GM18498 (cell line): ENCODE measurements around the gene F8.

ENCODE experiments used
- ATAC-seq: cut with Tn5 transposase; IDR thresholded peaks from one replicate; pipeline ENCODE4 v1.9.1; 2021; ENCODE audit warnings: mild to moderate bottlenecking, moderate library complexity; ENCODE audit not compliant: unreplicated experiment

F8 gene

GRCh38 chrX:155022585-155022984 lies at the start of gene F8:
TSS of gene F8 (minus strand) at chrX:155022723. CDS start at chrX:155022552, 171 bp downstream.
- no peak for ATAC-seq

- ATAC-seq = peak; percentile 5
These were observed 49.3 kb upstream of the F8 start for GRCh38 chrX:155071694-155072280.

GRCh38 chrX:155070975-155071693 lies 48.6 kb upstream of the F8 start, which contains the start of the genes BRCC3, CMC4 and MTCP1:
TSS of gene BRCC3 (plus strand) at chrX:155071508. CDS start at chrX:155071528, 20 bp downstream.
TSS of gene CMC4 (minus strand) at chrX:155071136. CDS start at chrX:155064023, 7,113 bp downstream.
TSS of gene MTCP1 (minus strand) at chrX:155071136. CDS start at chrX:155066010, 5,126 bp downstream.
- peak; percentile 92 for ATAC-seq

GRCh38 chrX:155070663-155070974 lies 48.1 kb upstream of the F8 start:
- ATAC-seq = peak; percentile 16

- ATAC-seq = no peak
These were observed 47.5 kb upstream of the F8 start for GRCh38 chrX:155070038-155070437.

- ATAC-seq = no peak
These were observed 46.9 kb upstream of the F8 start for GRCh38 chrX:155069414-155069813.

GRCh38 chrX:155068165-155068564 lies 45.6 kb upstream of the F8 start:
- no peak for ATAC-seq

GRCh38 chrX:155065035-155065734 lies 42.7 kb upstream of the F8 start:
- ATAC-seq = no peak

- no peak for ATAC-seq
These were observed 39.2 kb upstream of the F8 start for GRCh38 chrX:155061760-155062159.

- ATAC-seq = peak; percentile 82
These were observed 34.6 kb upstream of the F8 start for GRCh38 chrX:155056877-155057792.

- ATAC-seq = no peak
These were observed 33.9 kb upstream of the F8 start for GRCh38 chrX:155056471-155056870.

GRCh38 chrX:155055494-155055893 lies 33.0 kb upstream of the F8 start:
- ATAC-seq = no peak

GRCh38 chrX:155054255-155054654 lies 31.7 kb upstream of the F8 start:
- ATAC-seq = no peak

GRCh38 chrX:155053656-155054055 lies 31.1 kb upstream of the F8 start:
- no peak for ATAC-seq

GRCh38 chrX:155052738-155053498 lies 30.4 kb upstream of the F8 start:
- no peak for ATAC-seq

- no peak for ATAC-seq
These were observed 26.6 kb upstream of the F8 start for GRCh38 chrX:155048977-155049619.

- ATAC-seq = no peak
These were observed 24.4 kb upstream of the F8 start for GRCh38 chrX:155046811-155047528.

GRCh38 chrX:155046129-155046810 lies 23.7 kb upstream of the F8 start:
- no peak for ATAC-seq
